IPS-18c (cell line): ENCODE data around the gene SLC18A3.

ENCODE experiments used
- H3K4me3 ChIP-seq: 2 replicates; pipeline ENCODE4 v1.7.0; 2013; ENCODE audit warnings: low read depth, mild to moderate bottlenecking, low read length, moderate library complexity; ENCODE audit not compliant: insufficient read depth
- H3K9me3 ChIP-seq: one replicate; pipeline ENCODE4 v1.6.1; 2013; ENCODE audit warnings: mild to moderate bottlenecking, low read length, moderate library complexity; ENCODE audit not compliant: control insufficient read depth, insufficient read depth

The SLC18A3 gene

DNA sequence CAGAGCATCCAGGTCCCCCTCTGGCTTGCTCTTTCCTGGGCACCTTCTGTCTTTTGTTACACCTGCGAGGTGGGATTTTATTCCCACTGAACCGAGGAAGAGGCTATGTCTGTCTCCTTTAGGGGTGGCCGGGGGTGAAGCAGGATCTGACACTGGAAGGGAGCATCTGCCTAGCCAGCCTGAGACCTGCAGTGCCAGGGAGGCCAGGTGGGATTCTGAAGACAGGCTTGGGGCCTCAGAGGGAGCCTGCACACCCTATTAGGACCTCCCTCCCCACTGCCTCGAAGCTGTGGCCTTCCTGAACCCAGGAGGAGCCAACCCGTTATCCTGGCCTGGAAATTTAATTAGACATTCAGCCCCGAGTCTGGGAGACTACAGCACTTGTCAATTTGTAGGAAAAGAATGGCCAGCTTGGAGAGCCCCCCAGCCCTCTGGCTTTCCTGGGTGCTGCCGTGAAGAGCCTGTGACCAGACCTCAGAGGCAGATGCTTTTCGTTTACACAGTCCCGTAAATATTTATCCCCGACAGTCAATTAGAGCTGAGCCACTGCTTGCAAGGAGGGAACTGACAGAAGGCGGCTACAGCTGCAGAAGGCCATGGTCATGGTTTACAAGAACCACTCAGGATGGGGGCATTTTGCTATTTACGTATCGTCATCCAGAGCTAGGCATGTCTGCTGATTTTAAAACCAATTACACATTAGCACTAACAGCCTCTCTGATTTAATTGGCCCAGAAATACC lies 23.4 kb downstream of the SLC18A3 start:
- H3K9me3 ChIP-seq, result no peaks in the 10 kb centered on the region
- H3K4me3 ChIP-seq, result no peak overlapping the region

DNA sequence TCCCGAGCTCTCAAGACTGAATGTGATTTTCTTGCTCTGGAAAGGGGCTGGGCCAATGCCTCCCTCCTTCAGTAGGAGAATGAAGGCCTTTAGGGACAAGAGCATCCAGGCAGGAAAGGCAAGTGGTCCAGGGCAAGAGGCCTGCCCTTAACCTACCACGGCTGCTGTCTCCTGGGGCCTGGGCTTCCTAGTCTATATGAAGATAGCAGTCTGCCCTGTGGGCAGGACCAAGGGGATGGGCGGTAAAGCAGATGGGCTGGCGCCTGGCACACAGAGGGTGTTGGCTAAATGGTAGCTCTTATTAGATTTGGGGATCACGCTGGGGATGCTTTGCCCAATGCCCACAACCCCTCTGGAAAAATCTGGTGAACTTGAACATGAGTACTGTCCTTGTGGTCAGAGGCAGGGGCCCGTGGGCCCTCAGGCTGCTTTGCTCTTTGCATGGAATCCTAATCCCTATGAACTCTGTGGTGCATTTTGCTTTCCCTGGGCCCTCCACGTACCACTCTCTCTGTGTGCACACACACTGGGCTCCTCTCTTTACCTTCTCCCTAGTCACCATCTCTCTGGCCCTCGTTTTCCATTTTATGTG lies 24.1 kb downstream of the SLC18A3 start:
- H3K9me3 ChIP-seq, result no peaks in the 10 kb centered on the region

DNA sequence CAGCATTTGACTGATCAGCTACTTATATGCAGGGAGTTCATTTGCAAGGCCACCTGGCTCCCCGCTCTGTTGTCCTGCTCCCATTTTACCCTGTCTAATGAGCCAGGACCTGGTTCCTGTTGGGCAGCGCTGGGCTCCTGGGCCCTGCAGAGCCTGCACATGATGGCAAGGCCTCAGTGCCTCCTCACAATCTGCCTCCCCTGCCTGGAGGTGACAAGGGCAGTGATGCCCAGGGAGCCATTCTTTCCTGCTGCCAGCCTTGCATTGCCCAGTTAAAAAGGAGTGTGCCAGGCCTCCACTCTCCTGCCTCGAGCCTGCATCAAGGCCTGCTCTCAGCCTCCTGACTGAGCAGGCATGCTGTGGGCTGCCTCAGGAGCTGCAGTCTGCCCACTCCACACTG lies 32.2 kb downstream of the SLC18A3 start:
- H3K4me3 ChIP-seq, result no peak overlapping the region
- peaks cover 4% of the 10 kb centered on the region for H3K9me3 ChIP-seq

More for the DNA sequence above, 24.1 kb downstream of the SLC18A3 start:
- no peak overlapping the region for H3K4me3 ChIP-seq

DNA sequence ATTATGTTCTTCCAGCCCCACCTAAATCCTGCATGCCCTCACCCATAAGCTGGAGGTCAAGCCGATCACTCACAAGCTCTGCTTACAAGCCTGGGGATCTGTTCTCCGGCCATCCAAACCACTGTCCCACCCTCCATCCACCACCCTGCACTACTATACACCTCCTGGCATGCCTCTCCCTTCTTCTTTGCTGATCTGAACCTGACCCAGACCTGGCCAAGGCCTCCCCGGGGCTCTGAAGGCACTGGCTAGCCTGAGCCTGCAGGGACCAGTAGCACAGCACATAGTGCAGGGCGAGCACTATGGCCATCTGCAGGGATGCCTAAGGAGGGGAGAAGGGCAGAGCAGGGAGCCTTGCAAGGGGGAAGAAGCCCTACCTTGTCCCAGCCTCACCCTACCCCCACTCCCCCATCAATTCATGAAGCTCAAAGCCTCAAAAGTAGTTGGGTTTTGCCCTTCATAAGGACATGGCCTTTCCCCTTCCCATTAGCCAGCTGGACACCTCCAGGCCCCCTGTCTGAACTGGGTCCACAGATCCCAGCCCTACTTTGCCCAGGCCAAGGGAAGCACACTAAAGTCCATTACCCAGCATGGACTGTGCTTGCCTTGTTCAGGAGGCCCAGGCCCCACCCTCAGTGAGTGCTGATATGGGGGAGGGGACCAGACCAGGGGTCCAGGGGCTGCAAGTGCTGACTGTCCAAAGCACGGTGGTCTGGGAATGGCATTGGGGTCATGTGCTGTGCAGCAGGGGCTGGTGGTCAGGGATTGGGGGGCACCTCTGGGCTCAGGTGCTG lies 33.3 kb downstream of the SLC18A3 start:
- Histone ChIP-seq H3K9me3 (peaks cover 4% of the 10 kb centered on the region), H3K4me3 (no peak overlapping the region)

DNA sequence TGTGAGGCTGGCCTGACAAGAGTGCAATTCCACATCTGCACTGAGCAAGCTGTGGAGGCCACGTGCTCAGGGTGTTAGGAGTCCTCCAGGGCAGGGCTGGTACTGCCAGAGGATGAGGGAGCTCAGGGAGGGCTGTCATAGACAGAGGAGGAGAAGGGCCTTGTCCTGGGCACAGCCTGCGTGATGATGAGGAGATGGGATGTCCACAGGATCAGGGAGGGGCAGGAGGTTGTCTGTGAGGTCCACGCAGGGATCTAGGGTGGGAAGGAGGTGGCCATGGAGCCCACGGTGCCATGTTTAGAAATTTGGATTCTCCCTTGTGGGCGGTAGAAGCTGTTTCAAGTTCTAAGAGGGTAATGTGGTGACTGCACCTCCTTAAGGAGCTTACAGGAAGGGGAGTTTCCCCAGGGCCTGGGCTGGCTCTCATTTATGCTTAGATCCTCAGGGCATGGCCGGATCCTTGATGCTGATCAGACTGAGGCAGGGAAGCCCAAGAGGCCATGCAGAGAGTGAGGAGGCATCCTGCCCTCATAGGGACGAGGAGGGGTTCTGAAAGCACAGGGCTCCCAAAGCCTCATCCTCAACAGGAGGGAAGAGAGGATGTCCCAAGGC lies 34.0 kb downstream of the SLC18A3 start:
- H3K9me3 ChIP-seq, result peaks cover 4% of the 10 kb centered on the region
- no peak overlapping the region for H3K4me3 ChIP-seq

DNA sequence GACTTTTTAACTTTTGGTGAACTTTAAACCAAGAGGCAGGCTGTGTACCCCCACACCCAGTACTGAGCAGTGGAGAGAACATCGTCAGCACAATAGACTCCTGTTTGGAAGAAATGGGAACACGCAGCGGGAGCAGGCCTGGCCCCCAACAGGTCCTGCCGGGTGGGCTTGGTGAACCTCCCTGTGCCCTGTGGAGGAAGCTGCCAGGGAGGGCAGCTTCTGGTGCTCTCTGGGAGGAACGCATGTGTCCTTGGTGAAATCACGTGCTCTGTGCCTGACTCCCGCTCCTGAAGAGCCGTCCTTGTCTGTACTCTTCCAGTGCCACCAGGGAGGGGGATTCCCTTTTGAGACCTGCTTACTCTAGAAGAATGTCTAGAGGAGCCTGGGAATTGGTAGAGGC lies 35.3 kb downstream of the SLC18A3 start:
- no peak overlapping the region for H3K4me3 ChIP-seq
- H3K9me3 ChIP-seq, result peaks cover 4% of the 10 kb centered on the region

DNA sequence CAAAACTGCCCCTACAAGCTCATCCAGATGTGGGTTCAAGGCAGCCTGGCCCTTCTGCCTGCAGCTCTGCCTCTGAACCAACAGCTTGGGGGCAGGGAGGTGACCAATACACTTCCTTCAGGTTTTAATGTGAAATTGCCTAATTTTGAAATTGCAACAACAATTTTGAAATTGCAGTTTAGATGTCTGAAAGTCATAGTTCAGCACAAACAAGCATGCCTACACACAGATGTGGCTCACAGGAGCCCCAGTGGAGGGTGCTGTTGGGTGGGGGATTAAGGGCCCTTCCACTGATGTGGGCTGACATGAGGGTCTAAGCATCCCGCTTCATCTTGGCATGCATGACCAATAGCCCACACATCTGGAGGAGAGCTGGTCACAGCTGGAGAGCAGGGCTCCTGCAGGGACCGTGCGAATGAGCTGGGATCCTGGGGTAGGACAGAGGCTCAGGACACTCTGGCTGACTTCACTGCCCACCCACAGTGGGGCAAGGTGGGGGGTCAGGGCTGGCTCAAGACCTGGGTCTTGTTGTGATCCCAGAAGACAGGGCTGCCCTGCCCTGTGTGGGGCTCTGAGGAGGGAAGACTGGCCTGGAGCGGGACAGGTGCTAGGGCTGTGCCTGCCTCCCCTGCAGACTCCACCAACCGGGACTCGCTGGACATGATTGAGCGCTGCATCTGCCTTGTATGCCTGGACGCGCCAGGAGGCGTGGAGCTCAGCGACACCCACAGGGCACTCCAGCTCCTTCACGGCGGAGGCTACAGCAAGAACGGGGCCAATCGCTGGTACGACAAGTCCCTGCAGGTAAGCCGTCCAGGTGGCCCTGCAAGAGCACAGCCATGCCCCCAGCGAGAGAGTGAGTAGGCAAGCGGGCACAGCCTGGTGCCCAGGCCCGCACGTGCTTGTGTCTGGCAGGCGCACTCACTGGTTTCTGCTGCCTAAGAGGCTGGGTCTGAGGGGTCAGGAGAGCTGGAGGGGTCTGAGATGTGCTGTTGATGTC lies 36.1 kb downstream of the SLC18A3 start:
- Histone ChIP-seq H3K4me3 (no peak overlapping the region), H3K9me3 (peaks cover 4% of the 10 kb centered on the region)

DNA sequence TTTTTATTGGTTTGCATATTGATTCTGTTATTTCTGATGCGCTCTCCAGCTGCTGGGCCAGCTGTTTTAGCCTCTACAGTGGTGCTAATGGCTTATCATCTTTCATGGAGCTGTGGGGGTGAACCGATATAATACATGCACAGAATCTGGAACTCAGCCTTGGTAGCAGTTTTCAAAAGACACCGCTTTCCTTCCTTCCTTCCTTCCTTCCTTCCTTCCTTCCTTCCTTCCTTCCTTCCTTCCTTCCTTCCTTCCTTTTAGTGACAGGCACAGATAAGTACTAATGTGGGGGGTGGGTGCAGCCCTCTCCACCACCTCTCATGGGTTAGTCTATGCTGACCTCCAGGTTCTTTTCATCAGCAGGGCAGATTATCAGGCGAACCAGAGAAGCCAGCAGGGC lies 37.4 kb downstream of the SLC18A3 start:
- peaks cover 4% of the 10 kb centered on the region for H3K9me3 ChIP-seq
- H3K4me3 ChIP-seq, result no peak overlapping the region

DNA sequence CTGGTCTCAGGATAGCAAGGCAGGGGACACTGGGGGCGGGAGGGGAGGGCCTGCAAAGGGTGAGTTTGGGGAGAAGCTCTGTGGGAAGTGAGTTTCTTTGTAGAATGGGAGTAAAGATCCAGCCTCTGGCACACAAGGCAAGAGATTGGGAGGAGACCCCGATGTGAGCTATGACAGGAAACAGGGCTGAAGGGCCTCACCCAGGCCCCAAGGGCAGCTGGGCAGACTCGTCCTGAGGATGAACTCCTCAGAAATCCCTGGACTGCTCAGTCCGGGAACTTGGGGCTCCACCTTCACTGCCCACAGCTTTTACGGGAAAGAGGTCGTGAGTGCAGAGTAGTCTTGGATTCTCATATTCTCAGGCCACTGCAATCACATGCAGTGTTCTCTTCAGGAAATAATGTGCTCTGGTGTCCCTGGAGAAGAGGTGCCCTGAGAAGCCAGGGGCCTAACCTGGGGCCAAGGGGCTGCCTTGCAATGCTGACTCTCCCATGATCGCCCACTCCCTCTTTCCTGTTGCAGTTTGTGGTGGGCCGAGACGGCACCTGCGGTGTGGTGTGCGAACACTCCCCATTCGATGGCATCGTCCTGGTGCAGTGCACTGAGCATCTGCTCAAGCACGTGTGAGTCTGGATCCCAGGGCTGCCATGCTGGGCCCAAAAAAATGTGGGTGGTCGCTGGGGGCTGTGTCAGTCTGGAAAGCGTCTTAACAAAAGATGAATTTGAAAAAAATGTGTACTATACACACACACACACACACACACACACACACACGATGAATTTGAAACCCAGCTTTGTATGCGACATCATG lies 38.1 kb downstream of the SLC18A3 start:
- peaks cover 4% of the 10 kb centered on the region for H3K9me3 ChIP-seq
- no peak overlapping the region for H3K4me3 ChIP-seq

DNA sequence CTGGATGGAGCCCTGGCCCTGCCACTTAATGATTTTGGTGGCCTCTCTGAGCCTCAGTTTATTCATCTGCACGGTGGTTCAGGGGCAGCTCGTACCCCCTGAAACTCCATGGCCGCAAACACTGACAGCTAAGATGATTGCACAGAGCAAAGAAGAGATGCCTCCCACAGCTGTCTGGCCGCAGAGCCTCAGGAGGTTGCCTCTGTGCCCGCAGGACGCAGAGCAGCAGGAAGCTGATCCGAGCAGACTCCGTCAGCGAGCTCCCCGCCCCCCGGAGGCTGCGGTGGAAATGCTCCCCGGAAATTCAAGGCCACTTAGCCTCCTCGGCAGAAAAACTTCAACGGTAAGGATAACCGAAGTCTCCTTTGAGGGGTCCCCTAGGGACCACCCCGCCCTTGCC lies 39.2 kb downstream of the SLC18A3 start:
- Histone ChIP-seq H3K9me3 (peaks cover 4% of the 10 kb centered on the region), H3K4me3 (no peak overlapping the region)

DNA sequence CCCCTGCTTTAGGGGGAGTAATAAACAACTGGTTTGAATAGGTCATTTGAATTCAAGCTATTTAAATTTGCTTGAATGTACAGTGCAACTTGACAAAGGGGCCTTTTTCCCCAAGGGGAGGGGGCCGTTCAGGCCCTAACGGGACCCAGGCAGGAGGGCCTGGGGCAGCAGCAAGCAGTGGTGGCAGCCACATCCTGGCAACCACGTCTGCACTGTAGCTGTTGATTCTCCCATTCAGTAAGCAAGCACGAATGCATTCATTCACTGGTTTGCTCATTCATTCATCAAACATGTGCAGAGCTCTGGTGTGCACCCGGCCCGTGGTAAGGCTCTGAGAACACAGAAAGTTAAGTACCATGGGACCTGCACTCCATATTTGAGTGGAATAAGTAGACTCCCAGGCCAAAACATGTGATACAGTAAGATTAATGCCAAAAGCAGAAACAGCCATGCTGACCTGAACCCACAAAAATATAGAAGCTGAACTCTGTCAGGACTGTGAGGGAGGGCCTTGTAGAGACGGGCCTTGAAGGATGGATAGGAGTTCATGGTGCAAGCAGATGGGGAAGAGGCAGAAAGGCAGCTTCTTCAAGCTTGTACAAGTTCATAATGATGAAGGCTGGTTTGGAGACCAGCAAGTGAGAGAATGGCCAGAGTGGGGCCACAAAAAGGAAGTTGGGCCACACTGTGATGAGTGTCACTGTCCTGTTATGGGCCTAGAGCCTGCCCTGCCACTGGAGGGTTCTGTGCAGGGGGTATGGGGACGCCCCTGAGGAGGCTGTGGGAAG lies 40.0 kb downstream of the SLC18A3 start:
- Histone ChIP-seq H3K9me3 (peaks cover 4% of the 10 kb centered on the region), H3K4me3 (no peak overlapping the region)

DNA sequence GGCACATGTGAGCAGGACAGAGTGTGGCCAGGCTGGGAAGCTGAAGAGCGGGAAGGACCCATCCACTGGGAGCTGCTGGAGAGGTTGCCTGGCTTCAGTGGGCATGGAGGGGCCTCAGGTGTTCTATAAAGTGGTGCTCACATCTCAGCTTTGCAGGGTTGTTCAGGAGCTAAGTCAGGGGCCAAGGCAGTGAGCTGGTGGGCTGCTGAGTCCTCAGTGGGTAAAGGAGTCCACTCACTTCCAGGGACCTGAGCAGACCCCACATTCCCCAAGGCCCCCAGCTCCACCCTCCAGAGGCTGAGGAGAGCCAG lies 40.6 kb downstream of the SLC18A3 start:
- Histone ChIP-seq H3K9me3 (peaks cover 4% of the 10 kb centered on the region), H3K4me3 (no peak overlapping the region)

DNA sequence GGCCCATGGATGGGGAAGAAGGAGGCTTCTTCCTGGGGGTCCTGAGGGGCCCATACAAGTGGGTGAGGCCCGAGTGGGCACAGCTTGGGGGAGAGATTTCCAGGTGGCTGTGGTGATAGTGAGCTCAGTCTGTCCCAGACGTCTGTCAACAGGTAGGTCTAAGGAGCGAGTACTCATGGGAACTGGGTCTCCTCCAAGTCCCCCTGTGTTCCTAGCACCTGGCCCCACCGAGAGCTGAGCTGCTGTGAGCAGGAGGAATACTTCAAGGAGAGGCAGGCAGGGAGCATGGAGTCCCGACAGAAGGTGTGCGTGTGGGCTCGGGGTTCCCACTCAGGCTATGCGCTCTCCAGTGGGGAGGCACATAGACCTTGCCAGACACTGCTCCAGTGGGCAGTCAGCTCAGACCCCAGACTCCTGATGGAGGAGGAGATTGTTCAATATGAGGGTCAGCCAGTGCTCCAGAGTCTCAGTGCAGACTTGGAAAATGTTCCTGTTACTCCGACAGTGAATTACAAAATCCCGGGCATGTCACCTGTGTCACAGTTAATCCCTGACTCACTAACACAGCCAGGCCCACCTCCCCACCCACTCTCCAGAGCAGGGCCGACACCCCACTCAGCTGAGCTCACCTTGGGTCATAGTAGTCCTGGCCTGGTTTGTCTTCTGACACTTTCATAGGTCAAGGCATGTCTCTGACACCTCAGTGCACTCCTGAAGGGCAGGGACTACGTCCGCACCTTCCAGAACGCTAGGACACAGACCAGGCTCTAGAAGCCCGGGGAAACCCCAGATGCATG lies 41.1 kb downstream of the SLC18A3 start:
- Histone ChIP-seq H3K4me3 (no peak overlapping the region), H3K9me3 (no peaks in the 10 kb centered on the region)

DNA sequence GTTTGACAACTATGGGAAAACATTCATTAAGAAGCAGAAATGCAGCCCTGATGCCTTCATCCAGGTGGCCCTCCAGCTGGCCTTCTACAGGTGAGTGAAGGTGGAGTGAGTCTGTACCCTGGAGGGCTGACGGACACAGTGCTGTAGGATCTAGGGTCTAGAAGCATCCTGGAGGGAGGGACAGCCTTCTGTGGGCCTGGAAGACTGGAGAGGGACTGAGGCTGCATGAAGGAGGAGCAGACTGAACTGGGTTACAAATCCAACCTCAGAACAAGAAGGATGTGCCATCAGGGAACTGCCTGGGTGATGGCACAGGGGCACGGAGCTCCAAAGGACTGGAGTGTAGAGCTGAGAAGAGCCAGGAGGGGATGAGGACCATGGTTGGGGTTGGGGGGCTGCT lies 41.8 kb downstream of the SLC18A3 start:
- Histone ChIP-seq H3K4me3 (no peak overlapping the region), H3K9me3 (no peaks in the 10 kb centered on the region)
